DND-41 (cell line): ENCODE results near the gene CXCR3.

Source experiments
- CTCF ChIP-seq: IDR thresholded peaks from 2 replicates; pipeline ENCODE4 v1.5.1; 2012; ENCODE audit warnings: borderline replicate concordance, low read length, moderate library complexity, mild to moderate bottlenecking; ENCODE audit not compliant: poor library complexity, severe bottlenecking; ENCODE audit errors: extremely low read depth
- EZH2 ChIP-seq: IDR thresholded peaks from 3 replicates; pipeline ENCODE4 v1.6.1; 2012; ENCODE audit warnings: borderline replicate concordance, low read depth, mild to moderate bottlenecking, moderate library complexity, low read length, inconsistent platforms; ENCODE audit not compliant: severe bottlenecking

- TF ChIP-seq CTCF: no peak
- no peak for TF ChIP-seq EZH2
These were observed 31.4 kb downstream of the CXCR3 start for GRCh38 chrX:71586929-71587328.
